ENCODE measurements around the gene TMTC1.

- TF ChIP-seq EP300 (IDR thresholded peaks at IDR 0.05; ENCODE audit: borderline replicate concordance in 1 of 2, low read depth in 1 of 2, low read length in 1 of 2): no peak
- TF ChIP-seq, protein P1, sequence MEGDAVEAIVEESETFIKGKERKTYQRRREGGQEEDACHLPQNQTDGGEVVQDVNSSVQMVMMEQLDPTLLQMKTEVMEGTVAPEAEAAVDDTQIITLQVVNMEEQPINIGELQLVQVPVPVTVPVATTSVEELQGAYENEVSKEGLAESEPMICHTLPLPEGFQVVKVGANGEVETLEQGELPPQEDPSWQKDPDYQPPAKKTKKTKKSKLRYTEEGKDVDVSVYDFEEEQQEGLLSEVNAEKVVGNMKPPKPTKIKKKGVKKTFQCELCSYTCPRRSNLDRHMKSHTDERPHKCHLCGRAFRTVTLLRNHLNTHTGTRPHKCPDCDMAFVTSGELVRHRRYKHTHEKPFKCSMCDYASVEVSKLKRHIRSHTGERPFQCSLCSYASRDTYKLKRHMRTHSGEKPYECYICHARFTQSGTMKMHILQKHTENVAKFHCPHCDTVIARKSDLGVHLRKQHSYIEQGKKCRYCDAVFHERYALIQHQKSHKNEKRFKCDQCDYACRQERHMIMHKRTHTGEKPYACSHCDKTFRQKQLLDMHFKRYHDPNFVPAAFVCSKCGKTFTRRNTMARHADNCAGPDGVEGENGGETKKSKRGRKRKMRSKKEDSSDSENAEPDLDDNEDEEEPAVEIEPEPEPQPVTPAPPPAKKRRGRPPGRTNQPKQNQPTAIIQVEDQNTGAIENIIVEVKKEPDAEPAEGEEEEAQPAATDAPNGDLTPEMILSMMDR (IDR thresholded peaks at IDR 0.05): no peak
These were observed 143.7 kb downstream of the TMTC1 start for GRCh38 chr12:29639893-29640495.
